LHCN-M2 (cell line): Measurements from ENCODE around the gene TAF7L. TPM values are rescaled to one million over a fixed set of nuclear protein-coding genes. Genes with fewer than 3 reads are reported as not detected.
"Not testable (repeated sequence)": the region's sequence is repeated elsewhere in the genome, so short reads cannot be mapped to it uniquely, and the experiment has no call there.

ENCODE experiments used
- DNase-seq: peaks from one replicate; pipeline ENCODE4 v3.0.0-alpha.2; 2012; ENCODE audit warnings: low read depth
- polyA plus RNA-seq: library from polyadenylated mRNA; unstranded; fragments of >200 nt; gene quantifications from one replicate; pipeline ENCODE4 v1.2.1, GENCODE V29; 2012; ENCODE audit warnings: missing spikeins
- total RNA-seq: library from RNA; depleted of rRNA; stranded (reverse); fragments of >200 nt; gene quantifications from 2 replicates; pipeline ENCODE4 v1.2.3, GENCODE V29; 2014; rRNA removed

Gene TAF7L, protein sequence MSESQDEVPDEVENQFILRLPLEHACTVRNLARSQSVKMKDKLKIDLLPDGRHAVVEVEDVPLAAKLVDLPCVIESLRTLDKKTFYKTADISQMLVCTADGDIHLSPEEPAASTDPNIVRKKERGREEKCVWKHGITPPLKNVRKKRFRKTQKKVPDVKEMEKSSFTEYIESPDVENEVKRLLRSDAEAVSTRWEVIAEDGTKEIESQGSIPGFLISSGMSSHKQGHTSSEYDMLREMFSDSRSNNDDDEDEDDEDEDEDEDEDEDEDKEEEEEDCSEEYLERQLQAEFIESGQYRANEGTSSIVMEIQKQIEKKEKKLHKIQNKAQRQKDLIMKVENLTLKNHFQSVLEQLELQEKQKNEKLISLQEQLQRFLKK
- 0.13 TPM in 1 of 2 replicates, not detected in the other for total RNA-seq
- 0.05 TPM for polyA plus RNA-seq

DNA sequence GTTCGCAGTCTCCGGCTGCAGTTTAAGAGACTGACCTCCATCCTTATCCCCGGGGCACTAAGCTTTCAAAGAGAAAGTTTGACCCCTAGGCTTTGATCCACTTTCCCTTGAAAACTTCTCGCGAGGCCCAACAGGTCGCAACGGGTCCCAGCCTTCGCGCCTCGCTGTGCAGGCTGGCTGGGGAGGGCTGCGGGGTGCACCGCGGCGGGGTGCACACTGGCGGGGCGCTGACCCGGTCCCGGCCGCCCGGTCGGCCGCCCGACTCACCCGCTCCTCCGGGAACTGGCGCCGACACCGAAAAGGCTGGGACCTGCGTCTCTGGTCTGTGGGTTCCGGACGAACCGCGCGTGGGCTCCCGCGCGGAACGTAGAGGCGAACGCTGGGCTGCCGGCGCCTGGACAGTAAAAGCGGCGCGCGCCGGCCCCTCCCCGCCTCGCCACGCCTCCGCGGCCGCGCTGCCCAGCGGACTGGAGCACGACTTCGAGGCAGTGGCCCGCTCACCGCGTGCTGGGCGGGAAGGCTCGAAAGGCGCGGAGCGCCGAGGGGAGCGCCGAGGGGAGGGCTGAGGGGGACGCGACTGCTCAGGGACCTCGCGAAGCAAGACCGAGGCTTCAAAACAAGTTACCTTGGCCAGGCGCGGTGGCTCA, at the start of gene TAF7L:
TAF7L (minus strand) TSS at position 378 of the 647 bp plus-strand sequence. CDS start 3,791 bp downstream, outside the sequence.
- no peak for DNase-seq

DNA sequence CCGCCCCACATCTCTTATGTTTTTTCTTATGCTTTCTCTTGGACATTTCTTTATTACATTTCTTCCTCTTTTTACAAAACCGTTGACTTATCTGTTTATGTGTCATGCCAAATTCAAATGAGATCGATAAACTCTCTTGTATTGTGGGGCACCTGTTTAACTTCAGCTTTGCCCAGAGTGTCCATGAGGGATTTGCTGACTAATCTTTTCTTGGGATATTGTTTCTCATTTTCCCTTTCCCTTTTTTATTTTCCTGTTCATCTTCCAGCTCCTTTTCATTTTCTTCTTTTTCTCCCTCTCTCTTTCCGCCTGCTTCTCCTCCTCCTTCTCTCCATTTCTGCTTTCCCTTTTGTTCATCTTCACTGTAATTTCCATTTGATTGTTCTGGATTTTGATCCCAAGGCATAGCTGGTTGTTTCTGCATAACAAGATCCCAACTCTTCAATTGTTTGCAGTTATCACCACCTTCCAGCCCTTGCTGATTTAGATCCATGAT, 46.7 kb upstream of the TAF7L start:
- DNase-seq = no peak

DNA sequence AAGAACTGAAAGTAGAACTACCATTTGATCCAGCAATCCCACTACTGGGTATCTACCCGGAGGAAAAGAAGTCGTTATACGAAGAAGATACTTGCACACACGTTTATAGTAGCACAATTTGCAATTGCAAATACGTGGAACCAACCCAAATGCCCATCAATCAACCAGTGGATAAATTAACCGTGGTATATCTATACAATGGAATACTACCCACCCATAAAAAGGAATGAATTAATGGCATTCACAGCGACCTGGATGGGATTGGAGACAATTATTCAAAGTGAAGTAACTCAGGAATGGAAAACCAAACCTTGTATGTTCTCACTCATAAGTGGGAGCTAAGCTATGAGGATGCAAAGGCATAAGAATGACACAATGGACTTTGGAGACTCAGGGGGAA, 43.2 kb upstream of the TAF7L start:
- DNase-seq = not testable (repeated sequence)

DNA sequence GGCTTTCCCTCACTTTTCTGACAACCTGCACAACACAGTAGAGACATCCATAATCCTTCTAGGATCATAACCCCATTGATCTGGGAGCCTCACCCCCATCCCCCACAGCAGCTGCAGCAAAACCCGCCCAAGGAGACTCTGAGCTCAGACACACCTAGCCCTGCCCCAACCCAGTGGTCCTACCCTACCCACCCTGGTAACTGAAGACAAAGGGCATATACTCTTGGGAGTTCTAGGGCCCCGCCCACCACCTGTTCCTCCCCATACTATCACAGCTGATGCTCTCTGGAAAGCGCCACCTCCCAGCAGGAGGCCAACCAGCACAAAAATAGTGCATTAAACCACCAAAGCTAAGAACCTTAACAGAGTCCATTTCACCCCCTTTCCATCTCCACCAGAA, 35.5 kb upstream of the TAF7L start:
- DNase-seq = peak; percentile 14

DNA sequence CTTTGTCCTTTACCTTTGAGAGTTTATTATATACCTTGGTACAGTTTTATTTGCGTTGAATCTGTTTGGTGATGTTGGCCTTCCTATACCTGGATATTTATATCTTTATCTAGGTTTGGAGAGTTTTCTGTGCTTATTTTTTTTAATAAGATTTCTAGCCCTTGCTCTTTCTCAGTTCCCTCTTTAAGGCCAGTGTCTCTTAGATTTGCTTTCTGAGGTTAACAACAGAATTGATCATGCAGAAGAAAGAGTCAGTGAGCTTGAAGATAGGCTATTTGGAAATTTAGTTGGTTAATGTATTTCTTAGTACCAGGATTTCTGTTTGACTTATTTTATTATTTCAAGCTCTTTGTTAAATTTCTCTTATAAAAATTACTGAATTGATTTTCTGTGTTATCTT, 12.7 kb upstream of the TAF7L start:
- DNase-seq = no peak

DNA sequence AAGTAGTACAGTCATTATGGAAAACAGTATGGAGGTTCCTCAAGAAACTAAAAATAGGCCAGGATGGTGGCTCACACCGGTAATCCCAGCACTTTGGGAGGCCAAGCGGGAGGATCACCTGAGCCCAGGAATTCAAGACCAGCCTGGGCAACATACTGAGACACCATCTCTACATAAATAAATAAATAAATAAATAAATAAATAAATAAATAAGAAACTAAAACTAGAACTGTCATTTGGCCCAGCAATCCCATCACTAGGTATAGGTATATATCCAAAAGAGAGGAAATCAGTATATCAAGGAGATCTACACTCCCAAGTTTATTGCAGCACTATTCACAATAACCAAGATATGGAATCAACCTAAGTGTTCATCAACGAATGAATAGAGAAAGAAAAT, 4.5 kb upstream of the TAF7L start:
- not testable (repeated sequence) for DNase-seq

GRCh38 chrX:101287402-101287801, 3.7 kb downstream of the TAF7L start:
- peak; percentile 45 for DNase-seq

- no peak for DNase-seq
Measured at GRCh38 chrX:101276238-101276637, 14.9 kb downstream of the TAF7L start.

GRCh38 chrX:101274198-101274597, 16.9 kb downstream of the TAF7L start:
- DNase-seq = no peak

DNA sequence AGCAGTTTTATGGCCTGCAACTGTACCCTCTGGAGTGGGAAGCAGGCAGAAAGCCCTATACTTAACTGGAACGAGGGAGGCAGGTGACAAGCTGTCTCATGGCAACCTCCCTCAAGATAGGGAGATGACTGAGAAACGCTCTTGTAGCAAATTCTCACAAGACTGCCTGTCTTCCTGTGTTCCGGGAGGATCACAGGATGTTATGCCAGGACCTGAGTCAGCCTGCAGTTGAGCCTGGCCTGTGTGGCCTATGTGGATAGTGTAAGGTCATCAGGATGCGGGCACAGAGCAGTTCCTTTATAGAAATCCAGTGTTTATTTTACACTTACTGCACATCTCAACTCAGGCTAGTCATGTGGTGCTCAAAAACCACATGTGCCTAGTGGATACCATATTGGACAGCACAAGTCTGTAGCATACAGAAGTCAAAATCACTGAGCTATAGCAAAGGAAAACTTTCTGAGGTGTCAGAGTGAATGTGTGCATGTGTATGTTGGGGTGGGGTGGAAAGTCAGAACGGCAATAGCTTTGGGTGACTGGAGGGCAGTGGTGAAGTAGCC, 25.2 kb downstream of the TAF7L start:
- peak; percentile 90 for DNase-seq

DNA sequence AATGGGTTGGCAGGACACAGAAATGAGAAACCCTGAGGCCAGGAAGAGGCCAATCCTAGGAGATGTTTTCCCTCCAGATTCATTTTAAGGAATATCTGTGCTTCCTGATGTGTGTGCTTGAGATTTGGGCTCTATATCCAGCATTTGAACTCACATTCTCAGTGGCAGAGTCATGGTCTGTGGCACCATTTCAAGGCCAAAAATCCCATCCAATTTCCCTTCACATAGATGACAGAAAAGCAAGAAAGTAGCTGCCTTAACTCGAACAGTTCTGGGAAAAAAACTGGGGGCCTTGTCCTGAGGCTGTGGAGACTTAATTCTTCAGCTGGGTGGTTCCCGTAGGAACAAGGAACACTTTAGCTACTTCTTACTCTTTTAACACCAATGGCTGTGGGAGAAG, 27.4 kb downstream of the TAF7L start:
- no peak for DNase-seq

DNA sequence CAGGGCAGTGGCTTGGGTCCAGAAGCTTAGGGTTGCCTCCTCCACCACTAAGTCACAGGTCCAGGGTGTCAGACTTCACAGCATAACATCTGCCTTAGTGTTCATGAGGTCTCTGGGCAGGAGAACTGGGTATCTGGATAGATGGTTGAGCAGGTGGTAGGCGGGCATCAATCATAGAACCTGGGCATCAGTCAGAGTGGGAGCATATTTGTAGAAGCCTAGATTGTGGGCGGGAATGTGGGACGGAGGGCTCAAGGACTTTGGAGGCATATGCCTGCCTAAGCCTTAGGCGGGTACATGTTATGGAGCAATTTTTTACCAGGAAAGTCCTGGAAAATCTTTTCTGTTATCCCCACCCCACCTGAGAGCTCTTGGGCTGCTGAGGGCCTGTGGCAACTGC, 28.5 kb downstream of the TAF7L start:
- no peak for DNase-seq

DNA sequence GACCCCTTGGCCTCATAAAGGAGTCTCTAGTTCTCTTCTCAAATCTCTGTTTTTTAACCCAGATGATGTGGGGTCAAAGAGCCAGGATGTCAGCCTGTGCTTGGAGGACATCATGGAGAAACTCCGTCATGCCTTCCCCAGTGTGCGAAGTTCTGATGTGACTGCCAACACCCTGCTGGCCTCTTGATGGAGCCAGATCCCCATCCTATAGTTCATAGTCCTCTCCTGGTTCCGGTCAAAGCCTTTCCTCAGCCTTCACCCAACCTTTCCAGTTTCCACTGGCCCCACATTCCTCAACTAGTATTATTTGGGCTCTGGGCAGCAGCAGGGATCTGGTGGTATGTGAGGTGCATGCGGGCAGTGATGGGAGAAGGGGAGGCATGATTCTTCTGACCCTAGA, 30.7 kb downstream of the TAF7L start:
- no peak for DNase-seq

DNA sequence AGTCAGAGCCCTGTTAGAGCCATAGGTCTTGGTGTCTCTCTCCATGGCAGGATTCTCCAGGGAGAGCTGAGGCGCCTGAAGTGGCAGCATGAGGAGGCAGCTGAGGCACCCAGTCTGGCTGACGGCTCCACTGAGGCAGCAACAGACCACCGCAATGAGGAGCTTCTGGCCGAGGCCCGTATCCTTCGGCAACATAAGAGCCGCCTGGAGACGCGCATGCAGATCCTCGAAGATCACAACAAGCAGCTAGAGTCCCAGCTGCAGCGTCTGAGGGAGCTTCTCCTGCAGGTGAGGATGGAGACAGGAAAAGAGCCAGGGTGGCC, 32.9 kb downstream of the TAF7L start:
- no peak for DNase-seq

DNA sequence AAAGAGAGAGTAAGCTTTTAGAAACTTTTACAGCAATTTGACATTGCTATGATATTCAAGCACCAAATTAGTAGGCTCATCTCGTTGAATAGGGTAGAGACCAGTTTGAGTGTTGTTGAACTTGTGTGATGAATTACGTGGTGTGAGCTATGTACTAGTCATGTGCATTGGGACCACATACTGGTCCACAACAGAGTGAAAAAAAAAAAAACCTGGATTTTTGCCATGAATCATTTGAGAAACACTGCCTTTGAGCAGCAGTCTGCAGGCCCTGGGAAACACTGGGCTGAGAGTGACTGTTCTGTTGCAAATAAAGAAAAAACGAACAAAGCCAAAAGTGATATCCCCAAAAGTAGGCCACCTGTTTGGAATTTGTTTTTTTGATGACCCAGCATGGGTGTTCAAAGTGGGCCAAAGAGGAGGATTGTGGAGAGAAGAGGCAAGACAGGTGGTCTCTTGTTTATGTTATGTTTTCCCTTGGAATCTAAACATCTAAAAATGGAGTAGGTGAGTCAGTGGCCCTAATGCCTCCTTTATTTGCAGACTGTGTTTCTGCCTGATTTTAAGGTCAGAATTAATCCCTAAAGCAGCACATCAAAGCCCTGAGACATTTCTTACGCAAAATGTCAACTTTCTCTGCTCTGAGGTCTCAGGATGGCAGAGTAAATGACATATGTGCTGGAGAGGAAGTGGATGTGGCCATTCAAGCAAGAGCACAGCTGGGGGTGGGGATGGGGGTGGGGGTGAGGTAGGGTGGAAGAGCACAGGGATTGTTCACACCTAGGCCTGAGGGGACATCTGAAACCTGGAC, 33.5 kb downstream of the TAF7L start:
- peak; percentile 78 for DNase-seq

- peak; percentile 34 for DNase-seq
Measured at GRCh38 chrX:101252634-101253033, 38.5 kb downstream of the TAF7L start.

DNA sequence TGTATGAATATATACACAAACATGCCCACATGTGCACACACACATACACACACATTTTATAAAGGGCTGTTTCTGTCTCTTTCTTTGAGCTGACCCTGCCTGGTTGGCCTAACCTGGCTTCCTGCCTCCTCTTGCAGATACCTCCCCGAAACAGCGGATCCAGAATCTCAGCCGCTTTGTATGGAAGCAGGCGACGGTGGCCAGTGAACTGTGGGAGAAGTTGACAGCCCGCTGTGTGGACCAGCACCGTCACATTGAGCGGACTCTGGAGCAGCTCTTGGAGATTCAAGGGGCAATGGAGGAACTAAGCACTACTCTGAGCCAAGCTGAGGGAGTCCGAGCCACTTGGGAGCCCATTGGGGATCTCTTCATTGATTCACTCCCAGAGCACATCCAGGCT, 49.6 kb downstream of the TAF7L start:
- DNase-seq = no peak

DNA sequence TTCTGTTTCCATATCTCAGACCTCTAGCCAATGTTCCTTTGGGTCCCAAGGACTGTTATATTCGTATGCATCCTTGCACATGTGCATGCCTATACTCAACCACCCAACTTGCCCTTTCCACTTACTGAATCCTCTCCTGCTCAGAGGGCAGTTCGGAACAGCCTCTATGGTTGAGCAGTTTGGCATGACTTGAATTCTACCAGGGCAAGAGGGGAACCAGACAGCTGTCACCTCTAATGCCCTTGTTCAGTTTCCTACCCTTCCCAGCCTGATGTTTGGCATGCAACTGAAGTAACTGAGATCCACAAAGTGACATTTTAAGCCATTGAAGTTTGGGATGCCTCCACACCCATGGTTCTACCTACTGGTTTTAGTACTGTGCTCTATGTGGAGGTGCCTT, 54.1 kb downstream of the TAF7L start:
- DNase-seq = no peak

- DNase-seq = no peak
Measured at GRCh38 chrX:101232316-101232715, 58.8 kb downstream of the TAF7L start.

DNA sequence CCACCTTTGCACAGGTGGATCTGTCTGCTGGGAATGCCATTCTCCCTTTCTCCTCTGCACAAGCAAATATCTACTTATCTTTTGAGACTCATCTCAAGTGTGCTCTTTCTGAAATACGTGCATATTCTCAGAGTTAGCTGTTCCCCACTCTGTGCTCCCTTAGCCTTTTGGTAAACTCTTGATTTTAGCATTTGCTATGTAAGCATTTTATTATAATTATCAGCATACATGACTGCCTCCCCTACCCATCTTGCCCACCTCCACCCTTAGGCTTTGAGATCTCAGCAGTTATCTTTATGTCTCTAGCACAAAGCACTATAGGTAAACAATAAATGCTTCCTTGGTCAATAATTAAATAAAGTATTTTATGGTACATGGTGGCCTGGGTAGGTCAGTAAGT, 60.1 kb downstream of the TAF7L start:
- DNase-seq = no peak

DNA sequence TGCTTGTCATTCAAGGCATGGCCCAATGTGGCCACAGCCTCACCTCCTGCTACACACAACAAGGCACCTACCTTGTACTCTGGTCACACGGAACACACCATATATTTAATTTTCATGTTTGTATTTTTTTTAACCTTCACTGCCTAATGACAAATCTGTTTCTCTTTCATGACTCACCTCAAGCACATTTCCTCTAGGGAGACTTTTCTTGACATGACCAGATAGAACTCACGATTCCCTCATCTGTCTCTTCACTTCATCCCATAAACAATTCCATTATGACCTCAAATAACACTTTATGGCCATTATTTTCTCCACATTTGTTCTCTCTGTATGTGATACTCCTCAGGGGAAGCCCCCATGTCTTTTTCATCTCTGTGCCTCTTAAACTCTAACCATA, 60.5 kb downstream of the TAF7L start:
- DNase-seq = peak; percentile 74

- DNase-seq = peak; percentile 76
Measured at GRCh38 chrX:101229170-101229569, 62.0 kb downstream of the TAF7L start.
